ENCODE data around the gene AACS. TPM values are rescaled to one million over a fixed set of nuclear protein-coding genes. Genes with fewer than 3 reads are reported as not detected.
A peak's percentile ranks its signal among the peaks of the same experiment; 100 is the strongest.

AACS gene
- total and polyA plus RNA-seq, 4 donors: 3.4 to 13.6 (median 7.3) TPM

GRCh38 chr12:125183187-125184067 lies 118.2 kb downstream of the AACS start:
- H3K4me3 ChIP-seq (ENCODE audit: low read depth in 1 of 3, low read length in 3 of 3): no peak overlapping the region
- H3K9ac ChIP-seq (ENCODE audit: low read depth in 1 of 2, low read length in 2 of 2): no peak overlapping the region
- WGBS: 5% methylated on average over 27 of the region's 27 CpGs
- peaks cover 3 to 7% (median 5%) of the 10 kb centered on the region in 4 donors for H3K27me3 ChIP-seq (ENCODE audit: control insufficient read depth in 4 of 4, insufficient read depth in 4 of 4, low read length in 3 of 4)
- peak; percentile 86 for DNase-seq (ENCODE audit: low spot score)
- H3K9me3 ChIP-seq (ENCODE audit: control insufficient read depth in 4 of 4, low read length in 3 of 4): no peaks in the 10 kb centered on the region
- TF ChIP-seq ZBTB33 (IDR thresholded peaks at IDR 0.05) (no peak), CTCF (IDR thresholded peaks at IDR 0.05; ENCODE audit: low read depth, low read length, missing input control) (peak; percentile 97), RAD21 (IDR thresholded peaks at IDR 0.05) (peak; percentile 92 to 98), TAF1 (conservative IDR thresholded peaks at IDR 0.05) (no peak), REST (IDR thresholded peaks at IDR 0.05) (no peak), EGR1 (IDR thresholded peaks at IDR 0.05; ENCODE audit: low read depth in 2 of 2) (no peak), GABPA (IDR thresholded peaks at IDR 0.05 in 1 of 2, conservative IDR thresholded peaks at IDR 0.05 in 1 of 2) (no peak), YY1 (IDR thresholded peaks at IDR 0.05) (no peak), NR2F2 (IDR thresholded peaks at IDR 0.05) (no peak), FOXA2 (IDR thresholded peaks at IDR 0.05) (no peak)
- H3K4me1 ChIP-seq (ENCODE audit: control insufficient read depth in 4 of 4, insufficient read depth in 4 of 4, low read length in 3 of 4): peaks cover 3 to 26% (median 8%) of the 10 kb centered on the region in 4 donors
- H3K27ac ChIP-seq (ENCODE audit: low read depth in 1 of 2, low read length in 2 of 2): no peak overlapping the region
- H3K36me3 ChIP-seq (ENCODE audit: control insufficient read depth in 4 of 4, insufficient read depth in 3 of 4, low read depth in 1 of 4, low read length in 3 of 4): no peaks in the 10 kb centered on the region

- DNase-seq (ENCODE audit: low spot score): no peak
- 26% methylated on average over 16 of the region's 16 CpGs for WGBS
- Histone ChIP-seq H3K27ac (ENCODE audit: low read depth in 1 of 2, low read length in 2 of 2) (no peak overlapping the region), H3K9ac (ENCODE audit: low read depth in 1 of 2, low read length in 2 of 2) (no peak overlapping the region), H3K9me3 (ENCODE audit: control insufficient read depth in 4 of 4, low read length in 3 of 4) (no peaks in the 10 kb centered on the region), H3K27me3 (ENCODE audit: control insufficient read depth in 4 of 4, insufficient read depth in 4 of 4, low read length in 3 of 4) (peaks cover 3 to 9% (median 6%) of the 10 kb centered on the region in 4 donors), H3K36me3 (ENCODE audit: control insufficient read depth in 4 of 4, insufficient read depth in 3 of 4, low read depth in 1 of 4, low read length in 3 of 4) (no peaks in the 10 kb centered on the region), H3K4me3 (ENCODE audit: low read depth in 1 of 3, low read length in 3 of 3) (no peak overlapping the region), H3K4me1 (ENCODE audit: control insufficient read depth in 4 of 4, insufficient read depth in 4 of 4, low read length in 3 of 4) (peaks cover 3 to 26% (median 8%) of the 10 kb centered on the region in 4 donors)
- TF ChIP-seq EGR1 (IDR thresholded peaks at IDR 0.05; ENCODE audit: low read depth in 2 of 2) (no peak), MAX (IDR thresholded peaks at IDR 0.05) (no peak), GABPA (IDR thresholded peaks at IDR 0.05 in 1 of 2, conservative IDR thresholded peaks at IDR 0.05 in 1 of 2) (no peak), YY1 (IDR thresholded peaks at IDR 0.05) (no peak), ZBTB33 (IDR thresholded peaks at IDR 0.05) (no peak), SP1 (IDR thresholded peaks at IDR 0.05) (no peak), HNF4G (IDR thresholded peaks at IDR 0.05) (no peak), TAF1 (conservative IDR thresholded peaks at IDR 0.05) (no peak), REST (IDR thresholded peaks at IDR 0.05) (no peak)
These were observed 119.2 kb downstream of the AACS start for GRCh38 chr12:125184213-125184967.
